Activated CD4-positive, CD25-positive, alpha-beta regulatory T cell (primary cell): ENCODE results near the gene CAMTA1.
"Not testable (repeated sequence)": the region's sequence is repeated elsewhere in the genome, so short reads cannot be mapped to it uniquely, and the experiment has no call there.

Experiments used
- DNase-seq, 4 experiments: peaks; one replicate each; lab custom pipeline; 2025; lab: John Stamatoyannopoulos, UW

Gene CAMTA1

DNA sequence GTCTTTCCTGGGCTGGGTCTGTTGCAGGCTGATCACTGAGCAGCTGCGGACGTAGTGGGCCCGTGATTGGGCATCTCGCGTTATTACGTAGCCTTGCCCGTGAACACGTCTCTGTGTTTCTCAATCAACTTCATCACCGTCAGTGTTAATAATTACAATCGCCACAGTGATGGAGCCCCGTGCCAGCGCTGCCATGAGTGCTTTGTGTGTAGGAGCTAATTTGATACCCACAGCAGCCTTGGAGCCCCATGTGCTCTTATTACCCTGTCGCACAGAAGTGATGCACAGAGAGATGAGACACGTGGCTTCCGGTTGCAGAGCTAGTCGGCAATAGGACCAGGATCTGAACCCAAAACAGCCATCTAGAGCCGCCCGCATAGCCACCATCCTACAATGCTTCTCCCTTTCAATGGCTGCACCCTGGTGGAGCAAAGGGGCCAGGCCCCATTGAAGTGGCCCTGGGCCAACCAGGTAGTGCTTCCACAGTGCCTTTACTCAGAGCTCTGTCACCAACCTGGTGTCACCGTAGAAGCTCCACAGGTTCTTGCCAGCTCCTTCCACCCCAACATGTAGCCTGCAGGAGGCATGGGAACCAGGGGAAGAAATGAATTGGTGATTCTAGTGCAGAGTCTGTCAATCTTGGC, 587.3 kb downstream of the CAMTA1 start:
- no peak for DNase-seq

DNA sequence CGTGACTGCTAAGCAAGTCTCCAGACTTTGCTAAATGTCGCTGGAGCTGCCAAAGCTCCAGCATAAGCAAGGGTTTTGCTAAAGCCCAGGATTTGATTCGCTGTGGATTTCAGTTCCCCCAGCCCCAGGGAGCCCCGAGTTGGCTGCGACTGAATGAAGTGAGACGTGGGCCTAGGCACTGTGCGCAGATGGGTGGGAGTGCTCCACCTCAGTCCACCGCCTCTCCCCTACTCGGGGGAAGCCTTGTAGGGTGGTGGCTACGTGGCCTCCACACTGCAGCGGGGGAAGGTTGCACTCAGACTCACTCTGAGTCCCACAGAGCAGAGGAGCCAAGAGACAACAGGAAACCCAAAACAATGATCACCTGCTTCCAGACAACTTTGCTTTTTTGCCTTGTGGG, 588.0 kb downstream of the CAMTA1 start:
- no peak for DNase-seq

DNA sequence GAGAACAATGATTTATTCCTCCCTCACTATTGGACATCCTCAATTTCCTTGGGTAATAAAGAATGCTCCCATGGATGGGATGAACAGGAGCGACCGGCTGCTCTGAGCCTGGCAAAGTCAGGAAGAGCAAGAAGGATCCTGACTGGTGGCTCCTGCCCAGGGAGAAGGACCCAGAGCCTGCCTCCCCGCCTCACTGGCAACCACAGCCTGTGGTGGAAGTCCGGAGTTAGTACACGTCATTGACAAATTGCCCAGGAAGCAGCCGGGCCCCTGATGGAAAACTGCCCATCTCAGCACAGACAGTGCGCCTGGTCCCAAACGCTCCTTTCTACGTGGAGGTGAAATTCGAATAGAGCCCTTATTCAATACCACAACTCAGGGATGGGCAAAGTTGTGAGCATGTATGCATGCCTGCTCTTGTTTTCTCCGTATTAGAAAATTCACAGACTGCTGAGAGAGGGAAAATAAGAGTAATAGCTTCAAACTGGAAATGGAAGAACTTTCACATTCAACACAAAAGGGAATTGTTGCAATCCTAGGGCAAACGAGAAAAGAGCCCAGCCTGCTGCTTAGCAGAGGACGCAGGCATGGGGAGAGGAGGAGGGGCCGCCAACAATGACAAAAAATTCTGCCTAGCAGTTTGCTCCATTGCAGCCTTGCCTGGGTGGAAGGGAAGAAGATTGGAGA, 588.8 kb downstream of the CAMTA1 start:
- DNase-seq = no peak

DNA sequence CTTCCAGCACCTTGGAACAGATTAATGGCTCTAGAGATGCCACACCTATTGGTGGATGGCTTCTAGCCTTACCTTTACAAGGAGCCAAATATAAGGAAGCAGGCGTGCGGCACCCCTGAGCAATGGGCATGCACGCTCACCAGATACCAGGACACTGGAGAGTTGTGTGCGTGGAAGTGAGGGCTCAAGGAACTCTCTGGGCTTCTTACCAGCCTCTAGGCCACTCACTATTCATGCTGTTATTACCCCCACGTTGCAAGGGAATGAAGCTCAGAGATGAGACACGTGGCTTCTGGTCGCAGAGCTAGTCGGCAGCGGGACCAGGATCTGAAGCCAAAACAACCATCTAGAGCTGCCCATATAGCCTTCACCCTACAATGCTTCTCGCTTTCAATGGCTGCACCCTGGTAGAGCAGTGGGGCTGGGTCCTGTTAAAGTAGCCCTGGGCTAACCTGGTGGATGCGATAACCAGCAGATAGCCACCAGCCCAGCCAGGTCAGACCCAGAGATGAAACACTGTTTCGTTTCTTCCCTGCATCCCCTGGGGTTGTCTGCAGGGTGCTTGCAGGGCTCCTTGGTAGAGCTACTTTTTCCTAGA, 589.4 kb downstream of the CAMTA1 start:
- DNase-seq = no peak

DNA sequence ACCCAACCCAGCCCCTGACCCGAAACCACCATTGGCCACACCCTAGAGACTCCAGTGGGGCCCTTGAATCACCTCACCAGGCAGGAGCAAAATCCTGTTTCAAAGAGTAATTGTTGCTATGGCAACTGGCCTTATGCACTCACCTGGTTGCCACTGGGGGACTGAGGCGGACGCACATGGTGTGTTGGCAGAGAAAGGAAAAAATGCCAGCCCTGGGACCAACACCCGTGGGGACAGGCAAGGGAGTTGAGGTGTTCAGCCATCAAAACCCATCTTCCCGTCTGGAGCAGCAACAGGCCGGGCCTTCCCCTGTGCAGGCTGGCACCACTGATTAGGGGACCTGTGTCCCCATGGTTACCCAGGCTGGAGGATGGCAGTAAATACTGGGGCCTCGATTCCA, 590.1 kb downstream of the CAMTA1 start:
- no peak for DNase-seq

DNA sequence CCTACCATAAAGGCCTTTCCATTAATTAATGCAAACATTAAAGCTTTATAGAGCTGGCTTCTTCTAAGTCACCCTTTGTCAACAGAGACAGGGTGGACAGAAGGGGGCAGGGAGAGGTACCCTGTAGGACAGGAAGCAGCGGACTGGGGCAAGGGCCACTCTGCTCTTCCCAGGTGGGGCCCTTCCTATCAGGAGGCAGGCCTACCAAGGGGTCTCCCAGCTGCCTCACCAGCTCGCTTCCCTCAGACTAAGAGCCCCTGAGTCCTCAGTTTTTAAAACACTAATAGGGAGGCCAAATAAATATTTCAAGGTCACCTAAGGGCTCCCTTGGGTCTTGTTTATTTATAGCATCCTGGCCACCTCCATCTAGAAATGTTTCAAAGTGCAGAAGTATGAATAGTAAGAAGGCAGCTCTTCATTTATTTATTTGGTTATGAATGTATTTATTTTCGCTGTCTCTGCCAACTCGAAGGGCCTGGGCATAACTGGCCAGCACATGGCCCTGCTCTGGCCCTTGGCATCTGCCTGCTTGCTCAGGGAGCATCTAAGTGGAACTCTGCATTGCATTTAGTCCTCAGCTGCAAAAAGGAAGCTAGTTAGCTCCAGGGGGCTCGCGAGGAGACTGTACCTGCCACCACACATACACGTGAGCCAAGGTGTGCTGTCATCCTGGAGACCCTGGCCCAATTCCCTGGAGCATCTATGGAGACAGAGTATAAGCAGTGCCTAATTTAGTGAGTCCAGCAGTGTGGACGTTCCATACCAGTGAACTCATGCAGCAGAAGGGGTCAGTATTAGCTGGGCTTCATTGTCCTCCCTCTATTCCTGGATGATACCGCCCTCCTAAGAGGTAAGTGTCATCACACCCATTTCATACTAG, 590.8 kb downstream of the CAMTA1 start:
- no peak for DNase-seq

DNA sequence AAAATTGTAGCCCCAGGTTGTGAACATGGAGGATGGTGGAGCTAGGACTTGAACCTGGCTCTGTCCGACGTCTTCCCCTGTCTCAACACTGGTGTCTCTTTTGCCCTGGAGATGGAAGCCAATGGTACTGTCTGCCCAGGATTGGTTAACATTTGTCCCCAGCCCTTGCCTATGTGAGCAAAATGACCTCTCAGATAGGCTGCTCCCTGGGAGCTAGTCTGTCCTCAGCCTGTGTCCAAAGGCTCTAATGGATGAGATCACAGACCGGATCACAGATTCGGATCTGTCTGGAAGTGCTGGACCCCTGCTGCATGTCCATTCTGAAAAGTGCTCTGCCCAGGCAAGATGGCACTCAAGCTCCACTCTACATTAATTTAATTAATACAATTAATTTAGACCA, 591.4 kb downstream of the CAMTA1 start:
- DNase-seq = no peak

DNA sequence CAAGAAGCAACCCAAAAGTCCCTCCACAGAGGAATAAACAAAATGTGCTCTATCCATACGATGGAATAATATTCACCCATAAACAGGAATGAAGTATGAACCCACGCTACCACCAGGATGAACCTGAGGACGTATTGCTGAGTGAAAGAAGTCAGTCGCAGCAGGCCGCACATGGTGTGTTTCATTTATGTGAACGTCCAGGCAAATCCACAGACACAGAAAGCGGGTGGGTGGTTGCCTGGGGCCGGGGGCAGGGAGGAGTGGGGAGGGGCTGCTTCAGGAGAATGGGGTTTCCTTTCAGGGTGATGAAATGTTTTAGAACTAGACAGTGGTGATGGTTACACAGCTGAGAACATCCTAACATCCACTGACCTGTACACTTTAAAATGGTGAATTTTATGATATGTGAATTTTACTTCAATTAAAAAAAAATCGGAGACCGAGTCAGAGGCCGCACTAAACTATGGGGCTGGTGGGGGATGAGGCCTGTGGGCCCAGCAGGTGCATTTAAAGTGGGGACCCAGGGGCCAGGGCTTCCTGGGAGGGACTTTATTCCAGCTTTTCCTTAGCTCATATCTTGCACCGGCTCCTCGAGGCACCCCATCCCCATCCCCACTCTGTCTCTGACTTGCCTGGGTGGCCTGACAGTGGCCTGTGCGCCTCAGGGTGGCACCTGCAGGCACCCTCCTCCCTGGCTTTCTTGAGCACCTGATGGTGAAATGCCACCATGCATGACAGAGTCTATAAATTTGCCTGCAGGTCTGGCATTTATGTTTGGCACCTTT, 593.3 kb downstream of the CAMTA1 start:
- DNase-seq = no peak

DNA sequence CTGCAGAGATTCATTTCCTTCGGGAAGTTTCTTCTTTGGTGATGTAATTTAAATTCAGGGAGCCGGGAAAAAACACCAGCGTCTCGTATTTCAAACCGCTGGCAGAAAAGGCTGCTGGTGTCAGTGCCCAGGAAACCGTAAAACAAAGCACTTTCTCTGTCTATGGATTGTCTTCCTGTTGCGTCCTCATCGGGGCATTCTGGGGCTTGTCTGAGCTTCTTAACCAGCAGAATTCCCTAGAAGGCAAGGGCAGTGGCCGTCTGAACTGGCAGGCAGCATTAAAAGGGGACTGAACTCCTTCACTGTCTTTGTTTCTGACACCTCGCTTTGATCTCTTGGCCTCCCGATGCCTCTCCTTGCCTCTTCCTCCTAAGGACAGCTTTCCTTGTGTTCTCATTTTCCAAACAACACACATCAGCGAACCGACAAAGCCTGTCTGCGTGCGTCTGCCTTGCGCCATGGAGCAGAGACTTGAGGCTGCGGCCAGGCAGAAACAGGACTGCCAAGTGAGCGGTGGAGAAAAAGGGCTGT, 594.3 kb downstream of the CAMTA1 start:
- no peak for DNase-seq

DNA sequence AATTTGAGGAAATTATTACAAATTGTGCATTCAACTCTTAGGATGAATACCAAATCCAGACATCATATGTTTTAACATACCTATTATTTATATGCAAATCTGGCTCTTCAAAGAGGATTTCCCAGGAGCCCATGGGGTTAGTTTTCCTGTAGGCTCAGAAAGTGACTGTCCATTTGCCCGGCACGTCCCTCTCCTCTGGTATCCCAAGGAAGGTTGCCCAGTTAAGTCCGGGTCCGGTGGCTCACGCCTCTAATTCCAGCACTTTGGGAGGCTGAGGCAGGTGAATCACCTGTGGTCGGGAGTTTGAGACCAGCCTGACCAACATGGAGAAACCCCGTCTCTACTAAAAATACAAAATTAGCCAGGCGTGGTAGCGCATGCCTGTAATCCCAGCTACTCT, 594.8 kb downstream of the CAMTA1 start:
- not testable (repeated sequence) for DNase-seq

DNA sequence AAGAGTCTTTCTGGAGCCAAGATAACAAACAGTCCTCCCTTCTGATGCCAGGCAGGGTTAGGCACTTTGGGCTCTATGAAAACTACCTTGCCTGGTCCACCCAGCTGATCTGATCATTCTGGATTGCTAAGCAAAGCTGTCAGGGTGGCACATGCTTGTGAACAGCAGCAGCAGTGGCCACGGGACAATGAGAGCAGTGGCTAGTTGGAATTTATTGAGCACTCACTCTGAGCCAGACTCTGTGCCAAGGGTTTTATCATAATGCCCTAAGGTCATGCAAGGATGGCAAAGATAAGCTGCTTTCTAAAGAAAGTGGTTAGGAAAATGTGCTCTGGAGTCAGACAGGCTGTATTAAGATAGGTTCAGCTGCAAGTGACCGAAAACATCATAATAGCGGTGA, 595.5 kb downstream of the CAMTA1 start:
- no peak for DNase-seq

DNA sequence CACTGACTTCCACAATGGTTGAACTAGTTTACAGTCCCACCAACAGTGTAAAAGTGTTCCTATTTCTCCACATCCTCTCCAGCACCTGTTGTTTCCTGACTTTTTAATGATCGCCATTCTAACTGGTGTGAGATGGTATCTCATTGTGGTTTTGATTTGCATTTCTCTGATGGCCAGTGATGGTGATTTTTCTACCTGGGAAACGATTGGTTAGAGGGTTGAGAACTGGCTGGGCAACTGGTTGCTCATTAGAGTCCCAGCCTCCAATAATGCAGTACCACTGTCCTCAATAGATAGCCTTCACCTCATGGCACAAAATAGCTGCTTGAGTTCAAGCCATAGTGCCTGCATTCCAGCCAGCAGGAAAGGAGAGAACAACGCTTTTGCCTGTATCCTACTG, 596.5 kb downstream of the CAMTA1 start:
- not testable (repeated sequence) for DNase-seq

DNA sequence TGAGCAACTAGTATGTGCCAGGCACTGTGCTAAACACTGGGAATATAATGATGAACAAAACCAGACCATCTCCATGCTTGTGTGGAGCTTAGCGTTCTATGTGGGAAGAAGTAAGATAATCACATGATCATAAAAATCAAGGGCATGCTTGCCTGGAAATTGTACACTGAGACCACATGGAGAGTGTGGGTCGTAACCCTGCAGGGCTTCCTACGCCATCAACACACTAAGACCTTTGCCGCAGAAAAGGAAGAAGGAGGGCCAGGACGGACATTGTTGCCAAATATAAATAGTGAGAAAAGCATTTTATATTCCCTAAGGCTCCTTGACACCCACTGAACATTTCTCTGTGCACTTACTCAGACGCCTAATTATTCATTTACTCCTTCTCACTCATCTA, 597.7 kb downstream of the CAMTA1 start:
- no peak for DNase-seq

DNA sequence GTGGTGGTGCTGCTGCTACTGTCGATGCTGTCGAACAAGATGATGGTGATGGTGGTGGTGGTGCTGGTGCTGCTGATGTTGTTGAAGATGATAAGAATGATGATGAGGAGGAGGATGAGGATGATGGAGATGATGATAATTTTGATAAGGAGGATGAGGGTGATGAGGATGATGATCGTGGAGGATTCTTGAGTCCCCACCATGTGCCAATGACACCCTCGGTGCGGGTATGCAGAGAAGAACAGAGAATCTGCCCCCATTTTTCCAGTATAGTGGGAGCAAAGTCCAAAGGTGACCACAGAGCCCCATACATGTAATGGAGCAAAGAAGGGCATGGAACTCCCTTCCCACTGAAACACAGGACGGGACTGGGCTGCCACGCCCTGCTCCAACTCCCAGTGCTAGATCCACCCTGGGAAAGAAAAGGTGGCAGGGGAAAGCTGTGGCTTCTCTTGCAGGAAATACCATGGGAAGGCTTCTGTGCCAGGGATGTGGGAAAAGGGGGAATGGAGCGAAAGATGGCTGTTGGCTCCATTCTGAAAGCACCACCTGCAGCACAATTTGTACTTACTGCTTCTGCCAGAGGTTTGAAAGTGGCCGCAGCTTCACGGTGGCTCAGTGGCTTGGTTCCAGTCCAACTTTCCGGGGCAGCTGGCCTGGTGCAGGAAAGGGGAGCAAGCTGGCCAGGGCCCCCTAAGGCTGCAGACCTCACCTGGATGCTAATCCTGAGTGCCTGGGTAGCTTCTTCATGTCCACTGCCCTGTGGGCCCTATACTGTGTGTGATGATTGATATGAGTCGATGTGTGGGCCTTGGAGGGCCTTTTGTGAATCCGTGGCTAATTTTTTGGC, 598.6 kb downstream of the CAMTA1 start:
- no peak for DNase-seq

DNA sequence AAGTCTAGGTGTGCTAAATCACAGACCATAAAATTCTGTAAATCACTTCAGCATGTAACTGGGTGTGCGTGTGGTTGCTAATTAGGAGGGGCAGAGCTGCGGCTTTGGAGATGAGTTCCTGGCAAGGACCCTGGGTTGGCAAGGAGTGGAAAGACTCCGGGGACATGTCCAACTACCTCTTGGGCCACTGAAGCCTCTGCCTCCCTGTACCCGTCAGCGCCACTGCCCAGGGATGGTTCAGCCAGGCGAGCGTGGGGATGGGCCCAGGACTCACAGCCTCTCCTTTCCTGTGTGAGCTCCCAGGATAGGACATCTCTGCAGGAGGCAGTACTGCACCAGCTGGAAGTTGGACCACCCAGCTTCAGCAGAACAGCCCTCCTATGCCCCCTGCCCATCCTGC, 599.4 kb downstream of the CAMTA1 start:
- DNase-seq = no peak

DNA sequence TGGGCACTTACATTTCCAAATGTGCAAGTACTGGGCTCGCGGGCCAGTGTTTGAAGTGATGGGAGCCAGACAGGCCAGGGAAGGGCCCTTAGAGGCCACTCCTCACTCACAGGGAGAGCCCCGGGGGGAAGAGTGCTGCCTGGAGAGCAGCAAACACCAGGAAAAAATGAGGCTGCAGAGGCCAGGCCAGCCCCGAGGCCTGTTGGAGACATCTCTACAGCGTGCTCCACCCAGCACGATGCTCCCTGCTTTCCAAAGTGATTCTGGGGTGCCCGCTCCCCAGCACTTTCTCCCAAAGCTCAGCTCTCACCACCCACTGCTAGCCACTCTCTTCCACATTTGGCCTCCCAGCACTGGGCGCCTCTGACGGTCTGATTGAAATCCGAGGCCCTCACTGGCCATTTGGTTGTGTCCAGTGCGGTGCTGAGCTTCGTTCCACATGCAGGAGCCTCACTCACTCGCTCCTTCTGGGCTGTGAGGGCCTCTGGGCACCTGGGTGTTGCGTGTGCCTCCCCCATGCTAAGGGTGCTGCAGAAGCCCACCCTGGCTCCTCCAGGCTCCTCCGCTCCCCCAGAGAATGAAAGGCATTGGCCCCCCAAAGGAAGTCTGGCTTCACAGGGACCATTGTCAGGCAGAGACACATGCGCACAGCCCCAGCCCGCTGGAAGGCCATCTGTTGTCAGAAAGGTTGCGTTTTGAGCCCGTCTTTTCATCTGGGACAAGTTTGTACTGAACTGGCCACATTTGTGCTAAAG, 600.4 kb downstream of the CAMTA1 start:
- DNase-seq = no peak

DNA sequence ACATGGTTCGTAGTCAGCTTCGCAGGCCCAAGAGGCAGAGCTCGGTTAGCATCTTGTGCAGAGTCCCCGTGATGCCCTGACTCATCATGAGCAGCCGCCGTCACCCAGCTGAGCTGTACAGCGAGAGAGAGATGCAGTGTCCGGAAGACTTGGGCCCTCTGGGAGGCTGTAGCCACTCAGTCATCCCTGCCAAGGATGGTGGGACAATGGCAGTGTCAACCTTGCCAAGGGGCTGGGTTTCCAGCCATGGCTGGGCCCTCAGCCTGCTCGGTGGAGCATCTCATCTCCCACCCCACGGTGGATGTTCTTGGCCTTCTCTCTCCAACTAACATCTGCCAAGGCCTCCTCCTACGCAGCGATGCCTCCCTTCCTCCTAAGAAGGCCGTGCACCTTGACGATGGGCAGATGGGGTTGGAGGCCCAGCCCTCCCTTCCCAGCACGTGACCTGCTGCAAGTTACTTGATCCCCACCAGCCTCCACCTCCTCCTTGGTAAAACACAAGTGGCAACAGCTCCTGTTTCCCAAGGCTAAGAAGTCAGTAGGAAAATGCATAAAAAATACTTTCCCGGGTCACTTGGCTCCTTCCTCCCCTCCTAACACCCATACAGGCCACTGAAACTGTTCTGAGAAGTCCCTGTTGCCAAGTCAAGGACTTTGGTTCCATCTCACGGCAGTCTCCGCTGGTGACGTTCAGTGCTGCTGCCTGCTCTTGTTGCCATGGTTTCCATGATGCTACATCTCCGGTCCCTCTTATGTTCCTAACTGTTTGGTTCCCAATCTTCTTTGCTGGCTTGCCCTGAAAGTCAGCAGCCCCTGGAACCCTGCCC, 601.2 kb downstream of the CAMTA1 start:
- DNase-seq = no peak

DNA sequence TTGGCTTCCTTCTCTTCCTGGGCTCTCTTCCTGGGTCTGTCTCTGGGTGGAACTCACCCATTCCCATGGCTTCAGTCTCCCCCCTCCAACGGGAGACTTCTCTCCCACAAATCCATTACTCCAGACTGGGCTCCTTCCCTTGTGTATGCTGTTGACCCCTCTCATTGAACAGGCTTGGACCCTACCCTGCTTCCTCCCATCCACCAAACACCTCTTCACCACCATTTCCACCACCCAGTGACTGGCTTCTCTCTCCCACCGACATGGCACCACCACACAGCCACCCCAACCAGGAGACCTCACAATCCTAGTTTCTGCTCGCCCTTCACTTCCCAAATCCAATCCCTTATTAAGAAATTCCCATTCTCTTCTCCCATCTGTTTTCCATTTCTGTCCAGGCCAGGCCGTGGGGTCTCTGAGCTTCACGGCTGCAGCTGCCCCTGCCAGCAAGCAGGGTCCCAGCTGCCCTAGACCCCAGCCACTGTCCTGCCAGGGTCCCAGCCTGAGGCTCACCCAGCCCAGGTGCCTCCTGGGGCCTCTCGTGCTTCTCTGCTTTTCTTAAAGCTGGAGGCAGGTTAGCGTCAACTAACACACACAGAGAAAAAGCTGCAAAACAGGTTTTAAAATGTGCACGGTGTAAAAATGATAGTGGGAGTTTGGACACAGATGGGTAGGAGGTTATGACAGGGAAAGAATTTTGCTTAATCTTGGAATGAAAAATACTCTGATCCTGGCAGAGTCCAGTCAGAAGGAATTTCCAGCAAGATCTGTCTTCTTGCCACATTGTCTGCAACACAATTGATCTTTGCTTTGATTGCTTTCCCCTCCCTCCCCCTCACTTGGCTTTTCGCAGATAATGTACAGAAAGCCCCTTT, 602.0 kb downstream of the CAMTA1 start:
- no peak for DNase-seq
